ENCODE results near the gene FAIM2. TPM values are rescaled to one million over a fixed set of nuclear protein-coding genes. Genes with fewer than 3 reads are reported as not detected.

The FAIM2 gene
- total and polyA plus RNA-seq, 2 experiments from 2014 or later = 0.61 to 2.0 TPM

GRCh38 chr12:49868449-49868848 lies 35.3 kb downstream of the FAIM2 start:
- no peak overlapping the region for H3K27ac Mint-ChIP-seq
- DNase-seq (ENCODE audit: low spot score) = no peak
- Histone ChIP-seq H3K4me2 (no peak overlapping the region), H4K20me1 (replicated peaks; ENCODE audit: insufficient read depth) (no peaks in the 10 kb centered on the region), H3K79me2 (replicated peaks; ENCODE audit: insufficient read depth) (no peaks in the 10 kb centered on the region), H3K27ac (ENCODE audit: low read depth) (no peak overlapping the region), H3K4me3 (no peak overlapping the region), H2AFZ (no peak overlapping the region), H3F3A (replicated peaks; ENCODE audit: low read depth) (no peaks in the 10 kb centered on the region), H3K36me3 (ENCODE audit: insufficient read depth) (no peaks in the 10 kb centered on the region), H3K4me1 (ENCODE audit: insufficient read depth) (no peaks in the 10 kb centered on the region; the same call in 1 of the 2 replicates), H3K9me2 (ENCODE audit: insufficient read depth) (no peaks in the 10 kb centered on the region), H3K27me3 (ENCODE audit: insufficient read depth) (no peaks in the 10 kb centered on the region)
- no peaks in the 10 kb centered on the region; the same call in 2 of the 3 replicates for H3K9me3 Mint-ChIP-seq
- no peaks in the 10 kb centered on the region for H3K36me3 Mint-ChIP-seq (ENCODE audit: low read depth)
- ATAC-seq = no peak
- peaks cover 17% of the 10 kb centered on the region for H3K27me3 Mint-ChIP-seq (ENCODE audit: insufficient read depth, low read depth, poor library complexity)
- no peak for TF ChIP-seq EZH2 (IDR thresholded peaks at IDR 0.05; ENCODE audit: low read depth, unreplicated experiment)
- TF ChIP-seq NANOG (IDR thresholded peaks at IDR 0.05; ENCODE audit: borderline replicate concordance) = no peak
- no peak overlapping the region for H3K4me3 Mint-ChIP-seq
- H3K4me1 Mint-ChIP-seq = peaks cover 7% of the 10 kb centered on the region

DNA sequence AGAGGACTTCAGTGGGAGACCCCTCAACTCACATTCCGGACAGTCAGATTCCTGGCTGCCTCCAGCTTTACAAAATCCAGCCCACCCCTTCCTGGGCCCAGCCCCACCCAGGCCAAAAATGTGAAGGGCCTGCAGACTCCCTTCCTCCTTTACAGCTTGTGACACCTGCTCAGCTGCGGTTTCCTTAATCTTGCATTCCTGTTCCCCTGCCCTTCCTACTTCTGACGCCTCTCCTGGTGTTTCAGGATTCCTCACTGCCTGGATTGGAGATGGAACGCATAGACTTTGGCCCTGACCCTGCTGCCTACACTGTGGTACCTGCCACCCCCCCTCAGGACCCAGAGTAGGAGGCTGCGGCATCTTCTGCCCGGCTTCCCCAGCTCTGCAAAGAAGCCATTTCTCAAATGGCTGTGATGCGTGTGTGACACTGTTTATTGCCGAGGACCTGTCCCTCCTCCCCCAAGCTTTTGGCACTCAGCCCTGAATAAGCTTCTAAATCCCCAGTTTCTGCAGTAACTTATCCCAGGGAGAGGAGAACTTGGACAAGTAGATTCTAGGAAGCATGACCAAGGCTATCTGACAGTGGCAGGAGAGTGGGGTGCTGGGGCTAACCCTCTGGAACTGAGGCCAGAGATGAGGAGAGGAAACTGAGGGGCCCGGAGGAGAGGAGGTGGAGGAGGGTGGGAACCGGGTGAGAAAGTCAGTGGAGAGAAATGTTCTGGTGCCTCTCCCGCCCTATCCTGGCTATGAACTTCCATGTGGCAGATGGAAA lies 35.9 kb downstream of the FAIM2 start:
- Histone ChIP-seq H3K4me3 (no peak overlapping the region), H3K27me3 (ENCODE audit: insufficient read depth) (no peaks in the 10 kb centered on the region), H3K4me1 (ENCODE audit: insufficient read depth) (no peaks in the 10 kb centered on the region; the same call in 1 of the 2 replicates), H3K79me2 (replicated peaks; ENCODE audit: insufficient read depth) (no peaks in the 10 kb centered on the region), H3K9me2 (ENCODE audit: insufficient read depth) (no peaks in the 10 kb centered on the region), H3K4me2 (no peak overlapping the region), H3K36me3 (ENCODE audit: insufficient read depth) (no peaks in the 10 kb centered on the region), H4K20me1 (replicated peaks; ENCODE audit: insufficient read depth) (no peaks in the 10 kb centered on the region), H3K27ac (ENCODE audit: low read depth) (no peak overlapping the region), H2AFZ (no peak overlapping the region), H3F3A (replicated peaks; ENCODE audit: low read depth) (no peaks in the 10 kb centered on the region)
- DNase-seq (ENCODE audit: low spot score) = no peak
- no peak overlapping the region for H3K27ac Mint-ChIP-seq
- H3K4me3 Mint-ChIP-seq = no peak overlapping the region
- no peak; the same call in 2 of the 3 replicates for ATAC-seq
- H3K36me3 Mint-ChIP-seq (ENCODE audit: low read depth) = no peaks in the 10 kb centered on the region
- no peaks in the 10 kb centered on the region; the same call in 2 of the 3 replicates for H3K9me3 Mint-ChIP-seq
- H3K27me3 Mint-ChIP-seq (ENCODE audit: insufficient read depth, low read depth, poor library complexity) = peaks cover 17% of the 10 kb centered on the region
- H3K4me1 Mint-ChIP-seq = peaks cover 7% of the 10 kb centered on the region
- TF ChIP-seq, protein P1, sequence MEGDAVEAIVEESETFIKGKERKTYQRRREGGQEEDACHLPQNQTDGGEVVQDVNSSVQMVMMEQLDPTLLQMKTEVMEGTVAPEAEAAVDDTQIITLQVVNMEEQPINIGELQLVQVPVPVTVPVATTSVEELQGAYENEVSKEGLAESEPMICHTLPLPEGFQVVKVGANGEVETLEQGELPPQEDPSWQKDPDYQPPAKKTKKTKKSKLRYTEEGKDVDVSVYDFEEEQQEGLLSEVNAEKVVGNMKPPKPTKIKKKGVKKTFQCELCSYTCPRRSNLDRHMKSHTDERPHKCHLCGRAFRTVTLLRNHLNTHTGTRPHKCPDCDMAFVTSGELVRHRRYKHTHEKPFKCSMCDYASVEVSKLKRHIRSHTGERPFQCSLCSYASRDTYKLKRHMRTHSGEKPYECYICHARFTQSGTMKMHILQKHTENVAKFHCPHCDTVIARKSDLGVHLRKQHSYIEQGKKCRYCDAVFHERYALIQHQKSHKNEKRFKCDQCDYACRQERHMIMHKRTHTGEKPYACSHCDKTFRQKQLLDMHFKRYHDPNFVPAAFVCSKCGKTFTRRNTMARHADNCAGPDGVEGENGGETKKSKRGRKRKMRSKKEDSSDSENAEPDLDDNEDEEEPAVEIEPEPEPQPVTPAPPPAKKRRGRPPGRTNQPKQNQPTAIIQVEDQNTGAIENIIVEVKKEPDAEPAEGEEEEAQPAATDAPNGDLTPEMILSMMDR (conservative IDR thresholded peaks at IDR 0.05; ENCODE audit: low read depth in 2 of 2) = no peak
- TF ChIP-seq JUNB (IDR thresholded peaks at IDR 0.05; ENCODE audit: unreplicated experiment) (no peak), CREB1 (CRISPR knock-in tag; IDR thresholded peaks at IDR 0.05; ENCODE audit: low read depth) (no peak), EZH2 (IDR thresholded peaks at IDR 0.05; ENCODE audit: low read depth, unreplicated experiment) (no peak), NANOG (IDR thresholded peaks at IDR 0.05; ENCODE audit: borderline replicate concordance) (no peak), POLR2AphosphoS5 (IDR thresholded peaks at IDR 0.05; ENCODE audit: low read depth) (no peak), EZH2phosphoT487 (IDR thresholded peaks at IDR 0.05; ENCODE audit: unreplicated experiment) (no peak)
- TF ChIP-seq, protein P2, sequence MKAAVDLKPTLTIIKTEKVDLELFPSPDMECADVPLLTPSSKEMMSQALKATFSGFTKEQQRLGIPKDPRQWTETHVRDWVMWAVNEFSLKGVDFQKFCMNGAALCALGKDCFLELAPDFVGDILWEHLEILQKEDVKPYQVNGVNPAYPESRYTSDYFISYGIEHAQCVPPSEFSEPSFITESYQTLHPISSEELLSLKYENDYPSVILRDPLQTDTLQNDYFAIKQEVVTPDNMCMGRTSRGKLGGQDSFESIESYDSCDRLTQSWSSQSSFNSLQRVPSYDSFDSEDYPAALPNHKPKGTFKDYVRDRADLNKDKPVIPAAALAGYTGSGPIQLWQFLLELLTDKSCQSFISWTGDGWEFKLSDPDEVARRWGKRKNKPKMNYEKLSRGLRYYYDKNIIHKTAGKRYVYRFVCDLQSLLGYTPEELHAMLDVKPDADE (IDR thresholded peaks at IDR 0.05) = no peak

Data from GM23338 (cell line).